Measurements from ENCODE around the gene MUS81. TPM values are rescaled to one million over a fixed set of nuclear protein-coding genes. Genes with fewer than 3 reads are reported as not detected.

The MUS81 gene
- total and polyA plus RNA-seq, 9 of the 15 experiments (the other 6 are each of a cell fraction or from before 2014, with no cell fraction given) = 13.4 to 118 (median 53.7) TPM

DNA sequence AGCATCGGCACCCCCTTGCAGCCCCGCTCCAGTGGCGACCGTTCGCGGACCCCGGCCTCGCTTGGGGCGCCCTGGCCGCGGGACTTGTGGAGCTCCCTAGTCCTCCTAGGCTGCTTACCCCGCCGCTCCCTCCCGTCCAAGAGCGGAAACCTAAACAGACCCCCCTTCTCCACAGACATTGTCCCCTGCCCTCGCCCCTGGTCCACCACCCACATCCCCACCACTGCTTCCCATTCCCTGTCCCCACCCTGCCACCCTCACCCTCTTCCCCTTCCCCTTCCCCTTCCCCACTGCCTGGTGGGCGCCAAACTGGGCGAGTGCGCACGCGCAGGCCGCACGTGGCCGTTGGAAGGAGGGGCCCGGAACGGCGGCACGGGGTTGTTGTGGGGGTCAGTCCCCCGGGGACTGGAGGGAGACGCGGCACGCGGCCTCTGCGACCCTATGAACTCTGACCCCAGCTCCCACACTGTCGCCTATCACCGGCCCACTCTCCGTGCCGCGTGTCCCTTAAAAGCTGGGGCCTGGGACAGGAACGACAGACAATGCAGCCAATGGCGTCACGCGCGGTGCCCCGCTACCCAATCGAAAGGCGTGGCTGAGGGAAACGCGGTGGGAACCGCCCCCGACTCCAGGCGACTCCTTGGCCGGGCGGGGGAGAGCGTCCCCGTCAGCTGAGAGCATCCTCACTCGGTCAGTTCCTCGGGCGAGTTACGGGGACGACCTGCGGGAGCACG is 26.8 kb upstream of the MUS81 start, which contains the start of gene SNX32 (continued):
- TF ChIP-seq, protein P1, sequence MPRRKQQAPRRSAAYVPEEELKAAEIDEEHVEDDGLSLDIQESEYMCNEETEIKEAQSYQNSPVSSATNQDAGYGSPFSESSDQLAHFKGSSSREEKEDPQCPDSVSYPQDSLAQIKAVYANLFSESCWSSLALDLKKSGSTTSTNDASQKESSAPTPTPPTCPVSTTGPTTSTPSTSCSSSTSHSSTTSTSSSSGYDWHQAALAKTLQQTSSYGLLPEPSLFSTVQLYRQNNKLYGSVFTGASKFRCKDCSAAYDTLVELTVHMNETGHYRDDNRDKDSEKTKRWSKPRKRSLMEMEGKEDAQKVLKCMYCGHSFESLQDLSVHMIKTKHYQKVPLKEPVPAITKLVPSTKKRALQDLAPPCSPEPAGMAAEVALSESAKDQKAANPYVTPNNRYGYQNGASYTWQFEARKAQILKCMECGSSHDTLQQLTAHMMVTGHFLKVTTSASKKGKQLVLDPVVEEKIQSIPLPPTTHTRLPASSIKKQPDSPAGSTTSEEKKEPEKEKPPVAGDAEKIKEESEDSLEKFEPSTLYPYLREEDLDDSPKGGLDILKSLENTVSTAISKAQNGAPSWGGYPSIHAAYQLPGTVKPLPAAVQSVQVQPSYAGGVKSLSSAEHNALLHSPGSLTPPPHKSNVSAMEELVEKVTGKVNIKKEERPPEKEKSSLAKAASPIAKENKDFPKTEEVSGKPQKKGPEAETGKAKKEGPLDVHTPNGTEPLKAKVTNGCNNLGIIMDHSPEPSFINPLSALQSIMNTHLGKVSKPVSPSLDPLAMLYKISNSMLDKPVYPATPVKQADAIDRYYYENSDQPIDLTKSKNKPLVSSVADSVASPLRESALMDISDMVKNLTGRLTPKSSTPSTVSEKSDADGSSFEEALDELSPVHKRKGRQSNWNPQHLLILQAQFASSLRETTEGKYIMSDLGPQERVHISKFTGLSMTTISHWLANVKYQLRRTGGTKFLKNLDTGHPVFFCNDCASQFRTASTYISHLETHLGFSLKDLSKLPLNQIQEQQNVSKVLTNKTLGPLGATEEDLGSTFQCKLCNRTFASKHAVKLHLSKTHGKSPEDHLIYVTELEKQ (CRISPR knock-in tag; IDR thresholded peaks at IDR 0.05) = no peak
- TF ChIP-seq CHD2 (IDR thresholded peaks at IDR 0.05; ENCODE audit: low read depth, low read length) (peak; percentile 79), BMI1 (IDR thresholded peaks at IDR 0.05; ENCODE audit: low read length) (no peak), HNRNPK (IDR thresholded peaks at IDR 0.05; ENCODE audit: low read depth, low read length, poor library complexity, severe bottlenecking) (peak; percentile 51), NCOA2 (IDR thresholded peaks at IDR 0.05; ENCODE audit: partially characterized antibody in 2 of 2) (no peak), ZNF668 (CRISPR knock-in tag; IDR thresholded peaks at IDR 0.05) (no peak), BRCA1 (IDR thresholded peaks at IDR 0.05) (no peak), BRCA1 (CRISPR knock-in tag; IDR thresholded peaks at IDR 0.05) (no peak), ZNF766 (CRISPR knock-in tag; conservative IDR thresholded peaks at IDR 0.05) (no peak), NEUROD1 (IDR thresholded peaks at IDR 0.05; ENCODE audit: borderline replicate concordance, low read depth, low read length, partially characterized antibody) (peak; percentile 99), PHF21A (IDR thresholded peaks at IDR 0.05; ENCODE audit: borderline replicate concordance, low read depth) (no peak), KDM2B (CRISPR knock-in tag; IDR thresholded peaks at IDR 0.05) (no peak), MEF2D (tag; conservative IDR thresholded peaks at IDR 0.05; ENCODE audit: low read depth) (no peak), CBX1 (IDR thresholded peaks at IDR 0.05; ENCODE audit: low read depth) (no peak), KDM1A (IDR thresholded peaks at IDR 0.05) (no peak), ATF7 (IDR thresholded peaks at IDR 0.05) (no peak), CBX3 (IDR thresholded peaks at IDR 0.05; ENCODE audit: borderline replicate concordance in 1 of 2, low read length in 2 of 2) (no peak), KHSRP (IDR thresholded peaks at IDR 0.05) (no peak)
- TF ChIP-seq, protein P2, sequence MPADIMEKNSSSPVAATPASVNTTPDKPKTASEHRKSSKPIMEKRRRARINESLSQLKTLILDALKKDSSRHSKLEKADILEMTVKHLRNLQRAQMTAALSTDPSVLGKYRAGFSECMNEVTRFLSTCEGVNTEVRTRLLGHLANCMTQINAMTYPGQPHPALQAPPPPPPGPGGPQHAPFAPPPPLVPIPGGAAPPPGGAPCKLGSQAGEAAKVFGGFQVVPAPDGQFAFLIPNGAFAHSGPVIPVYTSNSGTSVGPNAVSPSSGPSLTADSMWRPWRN (IDR thresholded peaks at IDR 0.05; ENCODE audit: low read depth) = no peak
- TF ChIP-seq, protein P3, sequence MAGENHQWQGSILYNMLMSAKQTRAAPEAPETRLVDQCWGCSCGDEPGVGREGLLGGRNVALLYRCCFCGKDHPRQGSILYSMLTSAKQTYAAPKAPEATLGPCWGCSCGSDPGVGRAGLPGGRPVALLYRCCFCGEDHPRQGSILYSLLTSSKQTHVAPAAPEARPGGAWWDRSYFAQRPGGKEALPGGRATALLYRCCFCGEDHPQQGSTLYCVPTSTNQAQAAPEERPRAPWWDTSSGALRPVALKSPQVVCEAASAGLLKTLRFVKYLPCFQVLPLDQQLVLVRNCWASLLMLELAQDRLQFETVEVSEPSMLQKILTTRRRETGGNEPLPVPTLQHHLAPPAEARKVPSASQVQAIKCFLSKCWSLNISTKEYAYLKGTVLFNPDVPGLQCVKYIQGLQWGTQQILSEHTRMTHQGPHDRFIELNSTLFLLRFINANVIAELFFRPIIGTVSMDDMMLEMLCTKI (IDR thresholded peaks at IDR 0.05; ENCODE audit: partially characterized antibody) = no peak
- TF ChIP-seq, protein P4, sequence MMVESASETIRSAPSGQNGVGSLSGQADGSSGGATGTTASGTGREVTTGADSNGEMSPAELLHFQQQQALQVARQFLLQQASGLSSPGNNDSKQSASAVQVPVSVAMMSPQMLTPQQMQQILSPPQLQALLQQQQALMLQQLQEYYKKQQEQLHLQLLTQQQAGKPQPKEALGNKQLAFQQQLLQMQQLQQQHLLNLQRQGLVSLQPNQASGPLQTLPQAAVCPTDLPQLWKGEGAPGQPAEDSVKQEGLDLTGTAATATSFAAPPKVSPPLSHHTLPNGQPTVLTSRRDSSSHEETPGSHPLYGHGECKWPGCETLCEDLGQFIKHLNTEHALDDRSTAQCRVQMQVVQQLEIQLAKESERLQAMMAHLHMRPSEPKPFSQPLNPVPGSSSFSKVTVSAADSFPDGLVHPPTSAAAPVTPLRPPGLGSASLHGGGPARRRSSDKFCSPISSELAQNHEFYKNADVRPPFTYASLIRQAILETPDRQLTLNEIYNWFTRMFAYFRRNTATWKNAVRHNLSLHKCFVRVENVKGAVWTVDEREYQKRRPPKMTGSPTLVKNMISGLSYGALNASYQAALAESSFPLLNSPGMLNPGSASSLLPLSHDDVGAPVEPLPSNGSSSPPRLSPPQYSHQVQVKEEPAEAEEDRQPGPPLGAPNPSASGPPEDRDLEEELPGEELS (CRISPR knock-in tag; IDR thresholded peaks at IDR 0.05; ENCODE audit: borderline replicate concordance) = no peak
